Measurements from ENCODE around the gene RIC8A. TPM values are rescaled to one million over a fixed set of nuclear protein-coding genes. Genes with fewer than 3 reads are reported as not detected.

The RIC8A gene
- total and polyA plus RNA-seq, 10 of the 15 experiments (the other 5 are each of a cell fraction or from before 2014, with no cell fraction given) = 10.4 to 157 (median 81.4) TPM

DNA sequence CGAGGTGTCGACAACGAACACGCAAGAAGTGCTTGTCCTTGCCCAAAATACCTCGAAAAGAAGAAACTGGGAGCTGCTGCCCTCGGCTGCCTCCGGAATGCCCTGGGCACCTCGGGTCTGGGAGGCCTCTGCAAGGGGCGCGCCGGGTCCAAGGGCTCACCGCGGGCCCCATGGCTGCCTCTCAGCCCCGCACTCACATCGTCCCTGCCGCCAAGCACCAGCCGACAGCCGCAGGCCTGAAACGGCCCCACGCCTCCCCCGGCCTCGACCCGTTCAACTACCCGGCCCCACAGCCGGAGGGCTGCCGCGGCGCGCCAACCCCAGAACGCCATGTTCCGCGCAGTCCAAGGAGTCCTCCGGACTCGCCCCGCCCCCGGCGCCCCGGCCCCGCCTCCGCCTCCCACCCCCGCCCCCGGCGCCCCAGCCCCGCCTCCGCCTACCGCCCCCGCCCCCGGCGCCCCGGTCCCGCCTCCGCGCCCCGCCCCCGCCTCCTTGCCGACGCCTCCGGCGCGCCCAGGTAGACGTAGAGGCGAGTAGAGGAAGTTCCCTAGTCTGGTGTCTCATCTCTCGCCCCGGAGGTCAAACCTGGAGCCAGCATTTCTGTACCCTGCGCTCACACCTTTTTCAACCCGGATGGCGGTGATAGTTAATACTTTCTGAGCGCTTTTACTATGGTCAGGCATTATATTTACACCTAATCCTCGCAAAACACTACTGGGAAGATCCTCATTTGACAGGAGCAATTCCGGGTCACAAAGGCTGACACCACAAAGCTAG, 28.7 kb downstream of the RIC8A start, which contains the start of gene SIRT3 (continued):
- TF ChIP-seq, protein P1, sequence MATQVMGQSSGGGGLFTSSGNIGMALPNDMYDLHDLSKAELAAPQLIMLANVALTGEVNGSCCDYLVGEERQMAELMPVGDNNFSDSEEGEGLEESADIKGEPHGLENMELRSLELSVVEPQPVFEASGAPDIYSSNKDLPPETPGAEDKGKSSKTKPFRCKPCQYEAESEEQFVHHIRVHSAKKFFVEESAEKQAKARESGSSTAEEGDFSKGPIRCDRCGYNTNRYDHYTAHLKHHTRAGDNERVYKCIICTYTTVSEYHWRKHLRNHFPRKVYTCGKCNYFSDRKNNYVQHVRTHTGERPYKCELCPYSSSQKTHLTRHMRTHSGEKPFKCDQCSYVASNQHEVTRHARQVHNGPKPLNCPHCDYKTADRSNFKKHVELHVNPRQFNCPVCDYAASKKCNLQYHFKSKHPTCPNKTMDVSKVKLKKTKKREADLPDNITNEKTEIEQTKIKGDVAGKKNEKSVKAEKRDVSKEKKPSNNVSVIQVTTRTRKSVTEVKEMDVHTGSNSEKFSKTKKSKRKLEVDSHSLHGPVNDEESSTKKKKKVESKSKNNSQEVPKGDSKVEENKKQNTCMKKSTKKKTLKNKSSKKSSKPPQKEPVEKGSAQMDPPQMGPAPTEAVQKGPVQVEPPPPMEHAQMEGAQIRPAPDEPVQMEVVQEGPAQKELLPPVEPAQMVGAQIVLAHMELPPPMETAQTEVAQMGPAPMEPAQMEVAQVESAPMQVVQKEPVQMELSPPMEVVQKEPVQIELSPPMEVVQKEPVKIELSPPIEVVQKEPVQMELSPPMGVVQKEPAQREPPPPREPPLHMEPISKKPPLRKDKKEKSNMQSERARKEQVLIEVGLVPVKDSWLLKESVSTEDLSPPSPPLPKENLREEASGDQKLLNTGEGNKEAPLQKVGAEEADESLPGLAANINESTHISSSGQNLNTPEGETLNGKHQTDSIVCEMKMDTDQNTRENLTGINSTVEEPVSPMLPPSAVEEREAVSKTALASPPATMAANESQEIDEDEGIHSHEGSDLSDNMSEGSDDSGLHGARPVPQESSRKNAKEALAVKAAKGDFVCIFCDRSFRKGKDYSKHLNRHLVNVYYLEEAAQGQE (IDR thresholded peaks at IDR 0.05; ENCODE audit: low read depth, low read length) = no peak
- TF ChIP-seq RFX5 (IDR thresholded peaks at IDR 0.05; ENCODE audit: low read depth, low read length) = no peak
- peak; percentile 50 for TF ChIP-seq LARP7 (IDR thresholded peaks at IDR 0.05)
- no peak for TF ChIP-seq NRF1 (conservative IDR thresholded peaks at IDR 0.05; ENCODE audit: low read depth, low read length)
- TF ChIP-seq, protein P2, sequence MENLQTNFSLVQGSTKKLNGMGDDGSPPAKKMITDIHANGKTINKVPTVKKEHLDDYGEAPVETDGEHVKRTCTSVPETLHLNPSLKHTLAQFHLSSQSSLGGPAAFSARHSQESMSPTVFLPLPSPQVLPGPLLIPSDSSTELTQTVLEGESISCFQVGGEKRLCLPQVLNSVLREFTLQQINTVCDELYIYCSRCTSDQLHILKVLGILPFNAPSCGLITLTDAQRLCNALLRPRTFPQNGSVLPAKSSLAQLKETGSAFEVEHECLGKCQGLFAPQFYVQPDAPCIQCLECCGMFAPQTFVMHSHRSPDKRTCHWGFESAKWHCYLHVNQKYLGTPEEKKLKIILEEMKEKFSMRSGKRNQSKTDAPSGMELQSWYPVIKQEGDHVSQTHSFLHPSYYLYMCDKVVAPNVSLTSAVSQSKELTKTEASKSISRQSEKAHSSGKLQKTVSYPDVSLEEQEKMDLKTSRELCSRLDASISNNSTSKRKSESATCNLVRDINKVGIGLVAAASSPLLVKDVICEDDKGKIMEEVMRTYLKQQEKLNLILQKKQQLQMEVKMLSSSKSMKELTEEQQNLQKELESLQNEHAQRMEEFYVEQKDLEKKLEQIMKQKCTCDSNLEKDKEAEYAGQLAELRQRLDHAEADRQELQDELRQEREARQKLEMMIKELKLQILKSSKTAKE (IDR thresholded peaks at IDR 0.05; ENCODE audit: low read depth, poor library complexity, severe bottlenecking) = peak; percentile 85
- TF ChIP-seq EZH2 (IDR thresholded peaks at IDR 0.05; ENCODE audit: borderline replicate concordance, control insufficient read depth, low read depth, low read length) = no peak
- TF ChIP-seq BHLHE40 (IDR thresholded peaks at IDR 0.05; ENCODE audit: borderline replicate concordance in 1 of 2, low read depth in 2 of 2, low read length in 1 of 2) = no peak; a peak in 1 of 4 replicates
- peak; percentile 83 for TF ChIP-seq POLR2A (IDR thresholded peaks at IDR 0.05; ENCODE audit: low read depth, low read length)
- TF ChIP-seq FOXK2 (IDR thresholded peaks at IDR 0.05) = 0 out of 2 replicates have a peak, but pooled peaks have one; percentile 24
- peak; percentile 74; the same call in 1 of the 2 replicates for TF ChIP-seq BMI1 (IDR thresholded peaks at IDR 0.05; ENCODE audit: borderline replicate concordance)
- peak; percentile 94 for TF ChIP-seq NR2F1 (conservative IDR thresholded peaks at IDR 0.05)
- peak; percentile 71 for TF ChIP-seq DPF2 (IDR thresholded peaks at IDR 0.05)
- TF ChIP-seq, protein P3, sequence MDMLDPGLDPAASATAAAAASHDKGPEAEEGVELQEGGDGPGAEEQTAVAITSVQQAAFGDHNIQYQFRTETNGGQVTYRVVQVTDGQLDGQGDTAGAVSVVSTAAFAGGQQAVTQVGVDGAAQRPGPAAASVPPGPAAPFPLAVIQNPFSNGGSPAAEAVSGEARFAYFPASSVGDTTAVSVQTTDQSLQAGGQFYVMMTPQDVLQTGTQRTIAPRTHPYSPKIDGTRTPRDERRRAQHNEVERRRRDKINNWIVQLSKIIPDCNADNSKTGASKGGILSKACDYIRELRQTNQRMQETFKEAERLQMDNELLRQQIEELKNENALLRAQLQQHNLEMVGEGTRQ (IDR thresholded peaks at IDR 0.05; ENCODE audit: borderline replicate concordance, low read depth, low read length) = no peak
- TF ChIP-seq ZSCAN29 (IDR thresholded peaks at IDR 0.05) = no peak; the same call in 1 of the 2 replicates
- TF ChIP-seq TAF1 (IDR thresholded peaks at IDR 0.05; ENCODE audit: borderline replicate concordance, low read depth, low read length) = peak; percentile 71
- peak; percentile 2; the same call in 1 of the 2 replicates for TF ChIP-seq SMC3 (IDR thresholded peaks at IDR 0.05; ENCODE audit: borderline replicate concordance, low read length)
- TF ChIP-seq NFXL1 (IDR thresholded peaks at IDR 0.05; ENCODE audit: borderline replicate concordance) = no peak
- TF ChIP-seq, protein P4, sequence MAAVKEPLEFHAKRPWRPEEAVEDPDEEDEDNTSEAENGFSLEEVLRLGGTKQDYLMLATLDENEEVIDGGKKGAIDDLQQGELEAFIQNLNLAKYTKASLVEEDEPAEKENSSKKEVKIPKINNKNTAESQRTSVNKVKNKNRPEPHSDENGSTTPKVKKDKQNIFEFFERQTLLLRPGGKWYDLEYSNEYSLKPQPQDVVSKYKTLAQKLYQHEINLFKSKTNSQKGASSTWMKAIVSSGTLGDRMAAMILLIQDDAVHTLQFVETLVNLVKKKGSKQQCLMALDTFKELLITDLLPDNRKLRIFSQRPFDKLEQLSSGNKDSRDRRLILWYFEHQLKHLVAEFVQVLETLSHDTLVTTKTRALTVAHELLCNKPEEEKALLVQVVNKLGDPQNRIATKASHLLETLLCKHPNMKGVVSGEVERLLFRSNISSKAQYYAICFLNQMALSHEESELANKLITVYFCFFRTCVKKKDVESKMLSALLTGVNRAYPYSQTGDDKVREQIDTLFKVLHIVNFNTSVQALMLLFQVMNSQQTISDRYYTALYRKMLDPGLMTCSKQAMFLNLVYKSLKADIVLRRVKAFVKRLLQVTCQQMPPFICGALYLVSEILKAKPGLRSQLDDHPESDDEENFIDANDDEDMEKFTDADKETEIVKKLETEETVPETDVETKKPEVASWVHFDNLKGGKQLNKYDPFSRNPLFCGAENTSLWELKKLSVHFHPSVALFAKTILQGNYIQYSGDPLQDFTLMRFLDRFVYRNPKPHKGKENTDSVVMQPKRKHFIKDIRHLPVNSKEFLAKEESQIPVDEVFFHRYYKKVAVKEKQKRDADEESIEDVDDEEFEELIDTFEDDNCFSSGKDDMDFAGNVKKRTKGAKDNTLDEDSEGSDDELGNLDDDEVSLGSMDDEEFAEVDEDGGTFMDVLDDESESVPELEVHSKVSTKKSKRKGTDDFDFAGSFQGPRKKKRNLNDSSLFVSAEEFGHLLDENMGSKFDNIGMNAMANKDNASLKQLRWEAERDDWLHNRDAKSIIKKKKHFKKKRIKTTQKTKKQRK (IDR thresholded peaks at IDR 0.05; ENCODE audit: low read depth, low read length) = no peak
- peak; percentile 89 for TF ChIP-seq YY1 (IDR thresholded peaks at IDR 0.05; ENCODE audit: low read depth, low read length)
- TF ChIP-seq TCF3 (IDR thresholded peaks at IDR 0.05; ENCODE audit: borderline replicate concordance, insufficient read depth, low read depth, low read length) = 0 out of 2 replicates have a peak, but pooled peaks have one; percentile 21
- peak; percentile 75 for TF ChIP-seq CREM (IDR thresholded peaks at IDR 0.05; ENCODE audit: low read depth)
